GM12891 (cell line): ENCODE data around the gene LGSN.
"Not testable (repeated sequence)": the region's sequence is repeated elsewhere in the genome, so short reads cannot be mapped to it uniquely, and the experiment has no call there.

Experiments
- DNase-seq: peaks from one replicate; pipeline ENCODE4 v3.0.0; 2011; ENCODE audit warnings: low spot score; ENCODE audit not compliant: insufficient read length
- FAIRE-seq: peaks from 2 replicates; lab custom pipeline; 2011; peaks lifted over from hg19 to GRCh38; lab: Jason Lieb, UNC
- PAX5 ChIP-seq: IDR thresholded peaks from 2 replicates; pipeline ENCODE4 v1.6.1; 2011; ENCODE audit warnings: low read length, moderate library complexity, mild to moderate bottlenecking; ENCODE audit not compliant: insufficient read depth, severe bottlenecking
- POLR2A ChIP-seq: IDR thresholded peaks from 2 replicates; pipeline ENCODE4 v1.6.1; 2011; ENCODE audit warnings: low read depth, low read length, control low read depth
- POLR2AphosphoS5 ChIP-seq: IDR thresholded peaks from 2 replicates; pipeline ENCODE4 v1.6.1; 2011; ENCODE audit warnings: low read depth, low read length, control low read depth
- POU2F2 ChIP-seq: IDR thresholded peaks from 2 replicates; pipeline ENCODE4 v1.6.1; 2011; ENCODE audit warnings: low read depth, mild to moderate bottlenecking, control low read depth, low read length, moderate library complexity
- SPI1 ChIP-seq: IDR thresholded peaks from 2 replicates; pipeline ENCODE4 v1.6.1; 2011; ENCODE audit warnings: low read depth, low read length, control low read depth
- TAF1 ChIP-seq: IDR thresholded peaks from 2 replicates; pipeline ENCODE4 v1.6.1; 2011; ENCODE audit warnings: low read depth, low read length, control low read depth

Gene LGSN

DNA sequence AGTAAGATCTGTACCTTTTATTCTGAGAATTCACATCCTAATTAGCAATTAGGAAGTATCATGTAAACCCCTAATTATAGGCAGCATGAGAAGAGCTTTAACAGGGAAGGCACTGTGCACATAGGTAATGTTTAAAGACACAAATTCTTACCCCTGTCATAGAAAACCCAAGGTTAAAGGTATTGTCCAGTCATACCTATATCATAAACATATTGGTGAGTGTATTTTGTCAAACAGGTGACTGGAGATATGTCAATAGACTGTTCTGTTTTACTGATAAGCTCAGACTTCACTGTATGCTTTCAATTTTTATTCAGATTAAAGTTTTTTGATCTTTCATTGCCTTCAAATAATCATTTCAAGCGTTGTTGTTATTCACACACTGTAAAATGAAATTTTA lies 43.8 kb downstream of the LGSN start:
- FAIRE-seq: no peak
- DNase-seq: no peak
- TF ChIP-seq POLR2A (no peak), SPI1 (no peak), POLR2AphosphoS5 (no peak), TAF1 (no peak), PAX5 (no peak), POU2F2 (no peak)

DNA sequence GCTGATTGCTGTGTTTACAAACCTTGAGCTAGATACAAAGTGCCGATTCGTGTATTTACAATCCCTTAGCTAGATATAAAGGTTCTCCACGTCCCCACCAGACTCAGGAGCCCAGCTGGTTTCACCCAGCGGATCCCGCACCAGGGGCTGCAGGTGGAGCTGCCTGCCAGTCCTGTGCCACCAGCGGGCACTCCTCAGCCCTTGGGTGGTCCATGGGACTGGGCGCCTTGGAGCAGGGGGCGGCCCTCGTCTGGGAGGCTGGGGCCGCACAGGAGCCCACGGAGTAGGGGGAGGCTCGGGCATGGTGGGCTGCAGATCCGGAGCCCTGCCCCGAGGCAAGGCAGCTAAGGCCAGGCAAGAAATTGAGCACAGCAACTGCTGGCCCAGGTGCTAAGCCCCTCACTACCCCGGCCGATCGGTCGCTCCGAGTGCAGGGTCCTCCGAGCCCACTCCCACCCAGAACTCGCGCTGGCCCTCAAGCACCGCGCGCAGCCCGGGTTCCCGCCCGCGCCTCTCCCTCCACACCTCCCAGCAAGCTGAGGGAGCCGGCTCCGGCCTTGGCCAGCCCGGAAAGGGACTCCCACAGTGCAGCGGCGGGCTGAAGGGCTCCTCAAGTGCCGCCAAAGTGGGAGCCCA lies 44.9 kb downstream of the LGSN start:
- not testable (repeated sequence) for DNase-seq, FAIRE-seq

DNA sequence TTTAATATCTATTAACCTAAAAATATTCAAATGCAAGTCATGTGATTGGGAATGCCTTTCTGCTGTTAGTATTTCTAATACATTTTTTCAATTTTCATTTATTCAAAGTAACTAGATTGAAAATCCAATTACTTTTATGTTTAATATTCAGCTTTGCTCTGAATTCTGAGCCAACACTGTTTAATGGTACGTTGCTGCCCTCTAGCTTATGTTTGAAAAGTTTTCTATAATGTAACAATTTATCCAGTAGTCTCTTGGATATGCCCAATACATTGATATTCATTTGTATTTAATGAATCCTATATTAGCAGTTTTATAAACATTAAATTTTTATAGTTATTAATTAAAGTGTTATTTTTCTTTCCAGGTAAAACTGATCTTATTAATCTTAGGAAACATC lies 47.4 kb downstream of the LGSN start:
- FAIRE-seq (no peak), DNase-seq (no peak)
- TF ChIP-seq TAF1: no peak
- TF ChIP-seq POLR2A: no peak
- TF ChIP-seq POLR2AphosphoS5: no peak
- TF ChIP-seq POU2F2: no peak
- no peak for TF ChIP-seq PAX5
- no peak for TF ChIP-seq SPI1

DNA sequence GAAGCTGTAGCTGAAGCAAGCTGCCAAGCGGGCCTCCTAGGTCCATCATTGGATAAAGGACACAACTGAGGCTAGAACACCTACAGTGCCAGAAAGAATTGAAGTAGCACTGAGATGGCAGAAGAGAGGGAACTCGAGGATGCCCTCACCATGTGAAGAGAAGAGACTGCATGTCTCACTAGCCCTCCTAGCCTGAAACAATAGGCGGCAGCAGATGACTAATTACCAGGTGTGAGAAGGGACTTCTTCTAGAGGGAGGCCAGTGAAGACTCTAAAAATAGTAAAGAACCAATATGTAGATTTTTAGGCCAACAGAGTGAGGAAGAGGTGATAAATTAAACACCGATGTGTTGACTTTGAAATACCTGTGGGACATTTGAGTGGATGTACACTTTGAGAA lies 50.3 kb downstream of the LGSN start:
- TF ChIP-seq TAF1 (no peak), SPI1 (no peak), POU2F2 (no peak), PAX5 (no peak), POLR2AphosphoS5 (no peak), POLR2A (no peak)
- DNase-seq (no peak), FAIRE-seq (peak; percentile 23)

DNA sequence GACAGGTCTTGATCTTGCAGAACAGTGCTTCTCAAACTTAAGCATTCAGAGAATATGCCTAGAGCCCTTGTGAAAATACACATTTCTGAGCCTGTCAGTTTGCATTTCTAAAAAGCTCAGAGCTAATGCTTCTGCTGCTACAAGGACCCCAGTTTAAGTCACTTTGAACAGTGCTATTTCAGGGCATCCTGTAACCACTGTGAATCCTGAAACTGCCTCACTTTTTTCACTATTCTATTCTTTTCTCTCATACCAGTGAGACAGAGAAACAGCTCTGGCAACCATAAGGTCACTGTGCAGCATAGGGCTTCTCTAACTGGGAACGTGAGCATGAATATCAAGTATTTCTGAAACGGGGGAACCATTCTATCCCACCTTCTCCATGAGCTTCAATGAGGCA lies 51.2 kb downstream of the LGSN start:
- DNase-seq (no peak), FAIRE-seq (no peak)

DNA sequence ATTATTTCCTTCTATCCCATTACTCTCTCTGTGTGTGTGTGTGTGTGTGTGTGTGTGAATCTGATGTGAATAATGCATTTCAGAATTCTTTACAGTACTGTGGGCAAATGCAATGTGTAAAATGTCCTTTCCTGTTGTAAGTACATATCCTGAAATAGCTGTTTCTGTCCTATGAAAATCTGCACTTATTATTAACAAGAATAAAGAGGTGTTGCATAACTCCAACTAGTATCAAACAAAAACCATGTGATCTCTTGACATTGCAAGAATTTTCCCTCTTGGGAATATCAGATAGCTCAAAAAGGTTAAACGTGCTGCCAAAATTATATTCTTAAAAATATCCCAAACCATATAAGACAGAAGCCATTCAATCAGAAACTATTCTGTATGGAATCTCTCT lies 52.0 kb downstream of the LGSN start:
- TF ChIP-seq POU2F2: no peak
- no peak for TF ChIP-seq SPI1
- no peak for TF ChIP-seq POLR2AphosphoS5
- TF ChIP-seq PAX5: no peak
- no peak for TF ChIP-seq TAF1
- no peak for TF ChIP-seq POLR2A
- no peak for DNase-seq
- FAIRE-seq: no peak

More for the DNA sequence above, 51.2 kb downstream of the LGSN start:
- no peak for TF ChIP-seq TAF1
- no peak for TF ChIP-seq SPI1

DNA sequence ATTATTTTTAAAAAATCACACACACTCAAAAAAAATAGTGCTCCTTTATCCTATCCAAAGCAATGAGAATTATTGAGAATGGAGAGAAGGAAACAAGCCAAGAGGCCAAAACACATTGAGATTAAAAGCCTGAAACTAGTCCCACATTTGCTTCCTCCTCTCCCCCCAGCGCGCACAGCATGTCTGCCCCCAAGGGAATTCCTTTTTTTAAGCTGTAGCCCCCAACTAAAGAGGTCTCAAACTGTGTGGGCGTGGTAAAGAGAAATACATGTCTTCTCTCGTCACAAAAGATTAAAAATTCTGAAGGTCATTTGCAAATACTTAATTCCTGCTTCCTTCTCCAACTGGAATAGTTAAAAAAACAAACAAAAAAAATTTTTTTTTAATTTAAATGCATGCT lies 52.7 kb downstream of the LGSN start:
- FAIRE-seq (no peak), DNase-seq (no peak)
- TF ChIP-seq POU2F2 (no peak), TAF1 (no peak), SPI1 (no peak), PAX5 (no peak), POLR2A (no peak), POLR2AphosphoS5 (no peak)

DNA sequence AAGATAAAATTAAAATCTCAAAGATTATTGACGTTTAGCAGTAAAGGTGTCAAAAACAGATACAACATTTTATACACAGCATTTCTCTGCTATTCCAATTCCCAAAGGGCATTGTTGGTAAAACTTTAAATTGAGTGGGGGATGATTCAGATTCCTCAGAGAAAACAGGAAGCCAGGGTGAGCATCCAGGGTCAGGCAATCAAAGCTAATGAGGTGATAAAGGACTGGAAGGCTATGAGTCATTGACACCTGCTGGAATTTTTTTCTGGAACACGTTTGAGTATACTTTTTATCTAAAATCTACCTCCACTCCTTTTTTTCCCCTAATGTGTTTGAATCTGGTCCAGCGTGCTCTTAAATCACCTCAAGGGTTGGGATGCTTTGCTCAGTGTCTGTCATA lies 56.3 kb downstream of the LGSN start:
- no peak for TF ChIP-seq POU2F2
- TF ChIP-seq POLR2AphosphoS5: no peak
- TF ChIP-seq PAX5: no peak
- DNase-seq (no peak), FAIRE-seq (no peak)

DNA sequence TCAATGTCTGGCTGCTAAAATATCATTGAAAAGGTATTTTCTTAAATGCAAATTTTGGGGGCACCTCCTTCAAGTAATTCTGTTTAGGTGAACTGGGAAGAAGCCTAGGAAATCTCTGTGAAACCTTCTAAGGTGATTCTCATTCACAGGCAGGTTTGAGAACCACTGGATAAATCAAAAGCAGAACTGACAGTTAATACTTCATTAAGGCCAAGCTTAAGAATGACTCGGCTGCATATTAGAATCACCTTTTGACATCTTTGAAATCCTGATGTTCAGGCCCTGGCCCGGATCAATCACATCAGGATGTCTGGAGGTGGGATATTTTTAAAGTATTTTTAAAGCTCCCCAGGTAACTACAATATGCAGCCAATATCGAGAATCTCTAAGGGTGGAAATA lies 58.0 kb downstream of the LGSN start:
- TF ChIP-seq SPI1 (peak; percentile 91), POU2F2 (no peak)
- DNase-seq: peak; percentile 7
- FAIRE-seq: no peak

DNA sequence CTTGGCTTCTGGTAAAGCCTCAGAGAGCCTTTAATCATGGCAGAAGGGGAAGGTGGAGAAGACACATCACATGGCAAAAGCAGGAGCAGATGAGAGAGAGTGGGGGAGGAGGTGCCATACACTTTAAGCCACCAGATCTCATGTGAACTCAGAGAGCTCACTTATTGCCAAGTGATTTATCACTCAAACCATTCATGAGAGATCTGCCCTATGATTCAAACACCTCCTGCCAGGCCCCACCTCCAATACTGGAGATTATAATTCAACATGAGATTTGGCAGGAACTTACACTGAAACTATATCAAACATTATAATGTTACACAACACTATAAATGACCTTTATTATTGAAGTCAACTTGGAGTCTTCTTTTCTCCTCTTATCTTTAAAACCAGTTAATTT lies 60.6 kb downstream of the LGSN start:
- DNase-seq (no peak), FAIRE-seq (no peak)
- TF ChIP-seq TAF1: no peak
- no peak for TF ChIP-seq PAX5
- no peak for TF ChIP-seq SPI1
- TF ChIP-seq POLR2AphosphoS5: no peak
- TF ChIP-seq POLR2A: no peak
- no peak for TF ChIP-seq POU2F2

DNA sequence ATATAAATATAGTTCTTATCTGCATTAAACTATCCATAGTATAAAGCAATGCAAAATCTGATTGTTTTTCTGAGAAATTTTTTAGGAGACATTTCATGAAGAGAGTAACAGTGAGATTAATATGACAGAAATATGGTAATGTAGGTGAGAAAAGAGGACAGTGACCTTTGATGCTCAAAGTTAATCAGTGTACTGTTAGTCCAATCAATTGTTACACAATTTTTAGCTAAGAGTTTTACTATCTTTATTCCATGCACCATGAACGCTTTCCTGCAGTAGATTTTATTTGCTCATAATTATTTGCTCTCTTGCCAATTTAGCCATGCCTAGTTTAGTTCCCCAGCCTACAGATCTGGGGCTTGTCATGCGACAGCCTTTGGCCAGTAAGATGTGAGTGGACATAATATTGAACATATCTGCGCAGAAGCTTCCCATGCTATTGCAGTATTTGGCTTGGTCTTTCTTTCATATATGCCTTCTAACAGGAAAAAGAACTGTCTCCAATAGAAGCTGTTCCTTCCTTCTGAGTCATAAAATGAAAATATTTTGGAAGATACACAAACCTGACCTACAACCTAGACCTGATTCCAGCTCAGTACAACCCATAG lies 69.8 kb downstream of the LGSN start:
- no peak for DNase-seq
- no peak for TF ChIP-seq POU2F2
- no peak for TF ChIP-seq POLR2A
- TF ChIP-seq SPI1: no peak
- no peak for TF ChIP-seq POLR2AphosphoS5
- no peak for TF ChIP-seq TAF1
- no peak for TF ChIP-seq PAX5
- no peak for FAIRE-seq
